Retina (tissue), 1 donor: Measurements from ENCODE around the gene RABGAP1.
A peak's percentile ranks its signal among the peaks of the same experiment; 100 is the strongest.

Experiments used
- DNase-seq: peaks from one replicate; pipeline ENCODE4 v3.0.0-alpha.2; 2016

Gene RABGAP1

DNA sequence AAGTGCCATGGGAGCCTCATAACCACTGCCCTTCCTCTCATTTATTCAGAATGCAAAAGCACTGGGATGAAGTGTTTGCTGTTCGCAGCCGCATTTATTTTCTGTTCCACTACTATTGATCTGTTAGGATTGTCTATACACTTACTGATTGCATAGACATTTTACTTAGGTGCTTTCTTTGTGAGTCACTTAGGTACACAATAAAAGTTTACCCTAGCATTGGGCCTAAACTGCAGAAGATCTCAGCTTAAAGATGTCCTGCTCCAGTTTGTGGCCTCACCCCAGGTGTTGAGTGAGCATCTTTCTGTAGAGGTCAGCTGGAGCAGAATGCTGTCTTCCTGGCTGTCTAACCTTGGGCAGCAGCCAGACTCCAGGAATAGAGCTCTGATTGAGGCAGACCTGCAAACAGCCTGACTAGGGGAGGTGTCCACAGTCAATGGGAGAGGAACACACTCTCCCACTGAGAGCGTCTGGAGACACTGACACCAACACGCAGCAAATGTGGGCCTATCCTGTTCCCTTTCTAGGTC, 146.6 kb downstream of the RABGAP1 start:
- no peak for DNase-seq

DNA sequence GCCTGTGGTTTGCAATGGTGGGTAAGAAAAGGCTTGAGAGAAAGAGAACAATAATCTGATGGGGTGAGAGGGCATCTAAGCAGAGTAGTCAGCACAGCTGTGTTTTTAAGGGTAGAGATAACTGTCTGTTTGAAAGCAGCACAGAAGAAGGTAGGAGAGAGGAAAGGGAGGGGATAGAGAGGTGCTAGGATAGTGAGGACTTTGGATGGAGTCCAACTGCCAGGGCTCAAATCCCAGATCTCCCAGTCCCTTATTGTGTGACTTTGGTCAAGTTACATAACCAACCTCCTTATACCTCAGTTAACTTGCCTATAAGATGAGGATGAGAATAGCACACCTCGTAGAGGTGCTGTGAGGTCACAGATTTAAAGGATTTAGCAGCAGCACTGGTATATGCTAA, 148.2 kb downstream of the RABGAP1 start:
- DNase-seq: no peak

DNA sequence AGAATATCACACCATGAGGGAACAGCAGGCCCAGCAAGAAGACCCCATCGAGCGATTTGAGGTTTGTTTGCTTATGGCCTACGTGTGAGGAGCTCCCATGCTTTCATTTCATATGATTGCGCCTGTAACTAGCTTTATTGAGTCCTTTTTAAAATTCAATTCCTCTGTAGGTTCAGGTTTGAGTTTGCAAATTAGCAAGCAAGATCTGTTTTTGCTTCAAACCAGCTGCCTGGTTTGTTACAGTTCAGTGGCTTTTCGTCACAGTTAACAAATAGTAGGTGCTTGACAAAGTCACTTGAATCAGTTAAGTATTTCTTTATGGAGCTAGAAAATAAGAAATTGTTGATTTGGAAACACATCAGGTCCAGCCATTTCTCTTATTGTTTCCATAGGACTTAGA, 149.0 kb downstream of the RABGAP1 start:
- DNase-seq: no peak

DNA sequence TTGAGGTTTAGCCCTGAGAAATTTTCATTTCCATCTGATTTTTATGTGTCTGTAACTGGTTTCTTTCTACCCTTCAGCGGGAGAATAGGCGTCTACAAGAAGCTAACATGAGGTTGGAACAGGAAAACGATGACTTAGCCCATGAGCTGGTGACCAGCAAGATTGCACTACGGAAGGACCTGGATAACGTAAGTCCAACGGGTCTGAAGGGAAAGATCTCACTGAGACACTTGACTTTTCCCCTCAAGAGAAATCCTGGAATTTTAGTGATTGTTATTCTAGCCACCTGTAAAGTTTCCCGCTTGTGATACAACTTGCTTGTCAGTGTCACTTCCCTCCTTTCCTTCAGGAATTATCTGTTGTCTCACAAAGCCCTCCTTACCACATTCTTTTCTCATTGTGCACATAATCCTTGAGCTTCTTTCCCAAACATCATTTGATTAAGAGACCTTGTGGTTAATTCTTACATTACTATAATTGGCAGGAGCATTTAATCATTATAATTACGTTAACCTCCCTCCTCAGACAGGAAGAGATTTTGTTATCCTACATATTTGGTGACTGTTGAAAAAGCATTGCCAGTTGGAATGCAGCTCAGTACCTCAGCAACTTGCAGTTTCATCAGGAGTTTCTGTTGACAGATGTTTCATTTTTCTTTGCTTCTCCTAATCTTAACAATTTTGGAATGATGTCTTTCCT, 149.5 kb downstream of the RABGAP1 start:
- no peak for DNase-seq

DNA sequence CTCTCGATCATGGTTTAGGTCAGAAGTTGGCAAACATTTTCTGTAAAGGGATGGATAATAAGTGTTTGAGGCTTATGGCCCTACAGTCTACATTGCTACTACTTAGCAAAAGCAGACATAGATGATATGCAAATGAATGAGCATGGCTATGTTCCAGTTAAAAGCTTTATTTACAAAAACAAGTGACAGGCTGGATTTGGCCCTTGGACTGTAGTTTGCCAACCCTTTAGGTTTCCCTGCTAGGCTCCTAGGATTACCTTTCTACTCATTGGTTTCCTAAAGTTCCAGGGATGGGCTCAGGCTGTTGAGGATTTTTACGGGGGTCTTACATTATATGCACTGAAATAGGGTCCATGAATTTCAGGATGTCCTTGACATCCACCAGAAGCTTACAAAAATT, 150.1 kb downstream of the RABGAP1 start:
- no peak for DNase-seq

DNA sequence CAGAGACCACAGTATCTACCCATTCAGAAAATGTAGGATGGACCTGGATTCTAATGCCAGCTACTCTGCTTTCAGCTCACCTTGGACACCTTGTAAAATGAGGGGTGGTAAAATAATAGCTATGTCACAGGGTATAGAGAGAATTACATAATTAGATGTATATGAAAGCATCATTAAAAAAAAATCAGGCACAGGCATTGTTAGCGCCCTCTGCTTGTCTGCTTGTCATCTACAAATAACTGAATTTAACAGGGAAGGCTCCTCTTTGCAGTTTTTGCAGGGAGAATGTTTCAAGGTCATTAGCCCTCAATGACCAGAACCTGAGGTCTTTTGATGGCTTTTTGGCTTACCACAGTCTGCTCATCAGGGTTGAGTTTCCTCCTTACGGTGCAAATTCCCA, 150.6 kb downstream of the RABGAP1 start:
- no peak for DNase-seq

DNA sequence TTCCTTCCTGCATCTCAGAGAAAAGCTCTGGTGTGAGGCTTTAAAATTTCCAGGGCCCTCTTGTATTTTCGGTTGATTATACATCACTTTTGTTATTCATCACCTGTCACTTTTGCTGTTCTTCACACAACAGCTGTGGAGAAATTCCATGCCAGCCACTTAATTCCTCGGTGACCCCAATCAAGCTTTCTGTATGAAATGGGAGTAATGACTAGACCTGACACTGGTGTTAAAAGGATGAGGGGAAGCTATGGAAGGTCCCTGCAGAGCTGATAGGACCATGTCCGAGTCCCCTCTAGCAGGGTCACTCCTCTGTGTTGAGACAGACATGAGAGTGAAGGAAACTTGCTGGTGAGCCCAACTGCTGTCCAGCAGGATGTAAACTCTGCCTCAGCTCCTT, 152.3 kb downstream of the RABGAP1 start:
- DNase-seq: peak; percentile 56

DNA sequence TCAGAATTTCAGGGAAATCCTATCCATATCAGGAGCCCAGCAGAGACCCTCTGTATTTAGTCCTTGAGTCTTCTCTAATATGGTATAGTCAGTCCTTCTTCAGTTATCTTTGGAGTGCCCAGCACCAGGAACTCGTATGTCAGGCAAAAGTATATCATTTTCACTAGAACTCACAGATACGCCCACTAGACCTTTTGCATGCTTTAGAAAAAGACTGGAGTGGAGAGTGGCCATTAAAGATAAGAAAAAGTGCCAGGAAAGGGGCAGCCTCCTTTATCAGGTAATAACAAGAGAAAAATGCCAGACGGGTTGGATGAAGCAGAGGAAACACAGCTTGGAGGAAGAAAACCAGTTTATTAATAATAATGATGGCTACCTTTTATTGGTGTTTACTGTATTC, 156.2 kb downstream of the RABGAP1 start:
- DNase-seq: no peak

DNA sequence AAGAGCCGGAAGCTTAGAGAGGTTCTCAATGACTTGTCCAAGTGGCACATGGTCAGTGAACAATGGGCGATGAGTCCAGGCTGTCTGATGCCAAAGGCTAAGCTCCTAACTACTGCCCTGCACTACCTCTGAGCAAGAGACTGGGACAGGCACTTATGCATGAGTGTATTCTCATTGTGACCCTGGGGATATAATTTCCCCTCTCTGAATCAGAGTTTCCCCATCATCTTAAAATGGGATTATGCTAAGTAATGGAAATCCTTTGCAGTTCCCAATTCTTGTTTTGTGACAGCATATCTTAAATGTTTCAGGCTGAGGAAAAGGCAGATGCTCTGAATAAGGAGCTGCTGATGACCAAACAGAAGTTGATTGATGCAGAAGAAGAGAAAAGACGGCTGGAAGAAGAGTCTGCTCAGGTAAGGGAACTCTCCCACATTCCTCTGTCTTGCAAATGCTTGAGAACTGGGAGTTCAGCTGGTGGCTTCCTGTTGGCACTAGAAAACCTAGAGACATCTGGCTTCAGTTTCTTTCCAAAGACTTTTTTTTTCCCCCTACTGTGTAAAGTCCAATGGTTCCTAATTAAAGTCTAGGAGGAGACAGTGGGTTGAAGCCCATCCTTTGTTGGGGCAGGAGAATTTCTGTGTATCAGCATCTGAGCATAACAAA, 156.7 kb downstream of the RABGAP1 start:
- no peak for DNase-seq

DNA sequence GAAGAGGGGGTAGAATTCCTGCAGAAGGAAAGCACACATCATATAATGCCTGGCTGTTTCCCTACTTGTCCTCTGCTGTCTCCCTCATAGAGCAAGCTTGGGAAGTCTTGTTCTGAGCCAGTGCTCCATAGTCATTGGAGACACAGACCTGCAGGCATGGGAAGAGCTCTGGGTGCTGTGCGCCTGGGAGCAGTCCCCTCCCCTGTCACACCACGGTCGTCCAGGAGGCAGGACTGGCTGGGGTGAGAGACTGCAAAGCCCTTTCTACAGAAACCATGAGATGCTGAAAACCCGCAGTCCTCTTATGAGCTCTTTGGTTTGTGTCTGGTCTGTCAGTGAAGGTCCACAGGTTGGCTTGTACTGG, 157.3 kb downstream of the RABGAP1 start:
- no peak for DNase-seq

DNA sequence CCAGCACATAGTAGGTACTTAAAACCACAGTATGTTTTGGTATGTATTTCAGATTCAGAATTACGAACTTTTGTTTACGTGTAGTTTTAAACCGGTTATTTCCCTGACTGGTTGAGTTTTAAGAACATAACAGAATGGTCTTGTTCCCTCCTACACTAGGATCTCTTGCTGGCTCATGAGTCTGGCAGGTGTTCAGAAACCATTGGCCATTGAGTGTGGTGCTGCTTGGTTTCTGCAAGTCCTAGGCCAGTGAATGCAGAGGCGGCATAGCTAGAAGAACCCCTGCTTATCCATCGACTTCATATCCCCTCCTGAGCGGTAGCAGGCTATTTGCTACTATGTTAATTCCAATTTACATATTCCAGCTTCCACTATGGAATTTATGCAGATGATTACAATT, 158.2 kb downstream of the RABGAP1 start:
- DNase-seq: no peak

DNA sequence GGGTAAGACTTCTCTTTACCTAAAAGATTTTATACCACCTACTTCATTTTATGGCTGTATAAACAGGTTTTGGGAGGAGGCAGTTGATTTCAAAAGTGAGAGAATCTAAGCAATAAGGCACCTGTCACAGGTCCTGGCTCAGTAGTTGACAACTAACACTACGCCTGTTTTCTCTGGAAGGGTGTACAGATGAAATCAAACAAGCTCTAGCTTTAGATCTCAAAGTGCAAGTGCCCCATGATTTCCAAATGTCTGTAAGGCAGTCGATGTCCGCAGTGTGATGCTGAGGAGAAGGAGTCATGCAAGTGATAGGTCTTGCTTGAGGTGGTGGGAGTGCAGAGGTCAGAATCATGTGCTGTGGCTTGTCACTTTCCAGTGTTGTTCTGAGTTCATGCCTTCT, 158.7 kb downstream of the RABGAP1 start:
- DNase-seq: no peak

DNA sequence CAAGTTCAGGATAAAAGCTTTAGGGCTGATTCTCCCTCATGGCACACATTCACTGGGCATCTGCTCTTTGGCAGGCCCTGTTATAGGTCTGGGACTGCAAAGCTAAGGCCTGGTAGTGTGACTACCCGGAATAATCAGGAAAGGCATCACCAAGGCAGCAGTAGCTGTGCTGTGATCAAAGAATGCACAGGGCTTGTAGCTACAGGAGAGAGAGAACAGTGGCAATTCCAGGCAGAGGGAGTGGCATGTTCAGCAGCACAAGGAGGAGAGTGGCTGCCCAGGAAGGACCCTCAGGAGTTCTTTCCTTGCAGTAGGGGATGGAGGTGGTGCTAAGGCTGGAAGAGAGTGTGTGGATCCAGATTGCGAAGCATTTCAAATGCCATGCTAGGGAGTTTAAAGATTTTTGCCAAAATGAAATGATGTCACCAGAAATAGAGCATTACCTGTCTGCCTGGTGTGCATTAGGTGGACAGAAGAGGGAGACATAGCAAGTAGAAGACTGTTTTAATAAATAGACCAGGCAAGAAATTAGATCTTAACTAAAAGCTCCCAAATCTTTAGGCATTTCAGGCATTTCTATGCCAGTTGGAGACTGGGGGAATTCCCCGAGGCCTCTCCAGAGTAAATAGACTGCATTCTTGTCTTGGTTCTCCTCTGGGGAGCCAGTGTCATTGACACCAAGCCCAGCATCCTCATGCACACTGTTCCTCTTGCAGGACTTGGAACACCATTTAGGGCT, 161.7 kb downstream of the RABGAP1 start:
- DNase-seq: no peak

DNA sequence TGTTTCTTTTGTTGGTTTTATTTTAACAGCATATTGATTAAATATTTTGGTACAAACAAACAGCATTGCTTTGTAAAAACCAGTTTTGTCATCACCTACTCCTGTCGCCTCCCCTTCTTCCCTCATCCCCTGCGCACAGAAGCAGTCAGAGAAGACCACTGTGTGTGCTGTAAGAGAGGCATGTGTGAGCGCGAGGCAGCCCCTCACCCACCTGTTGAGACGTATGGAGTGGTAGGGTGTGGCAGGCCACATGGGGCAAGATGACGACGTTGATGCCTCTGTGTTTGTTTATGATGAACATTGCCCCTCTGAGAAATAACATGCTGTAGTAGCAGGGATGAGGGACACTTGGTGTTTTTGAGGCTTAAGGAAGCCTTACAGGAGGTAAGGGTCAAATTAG, 164.0 kb downstream of the RABGAP1 start:
- DNase-seq: no peak

DNA sequence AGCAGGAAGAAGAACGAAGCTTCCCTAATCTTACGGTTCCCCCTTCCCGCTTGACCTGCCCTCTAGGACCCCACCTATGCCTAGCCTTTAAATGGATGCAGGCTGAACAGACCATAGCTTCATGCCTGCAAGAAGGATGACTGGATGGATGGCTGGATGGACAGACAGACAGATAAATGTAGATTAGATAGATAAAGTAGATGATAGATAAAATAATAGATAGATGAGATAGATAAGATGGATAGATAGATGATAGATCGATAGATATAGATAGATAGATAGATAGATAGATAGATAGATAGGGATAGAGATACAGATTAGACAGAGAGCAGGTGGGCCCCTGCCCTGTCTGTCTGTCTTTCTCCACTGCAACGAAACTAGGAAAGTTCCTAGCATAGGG, 164.7 kb downstream of the RABGAP1 start:
- DNase-seq: no peak

DNA sequence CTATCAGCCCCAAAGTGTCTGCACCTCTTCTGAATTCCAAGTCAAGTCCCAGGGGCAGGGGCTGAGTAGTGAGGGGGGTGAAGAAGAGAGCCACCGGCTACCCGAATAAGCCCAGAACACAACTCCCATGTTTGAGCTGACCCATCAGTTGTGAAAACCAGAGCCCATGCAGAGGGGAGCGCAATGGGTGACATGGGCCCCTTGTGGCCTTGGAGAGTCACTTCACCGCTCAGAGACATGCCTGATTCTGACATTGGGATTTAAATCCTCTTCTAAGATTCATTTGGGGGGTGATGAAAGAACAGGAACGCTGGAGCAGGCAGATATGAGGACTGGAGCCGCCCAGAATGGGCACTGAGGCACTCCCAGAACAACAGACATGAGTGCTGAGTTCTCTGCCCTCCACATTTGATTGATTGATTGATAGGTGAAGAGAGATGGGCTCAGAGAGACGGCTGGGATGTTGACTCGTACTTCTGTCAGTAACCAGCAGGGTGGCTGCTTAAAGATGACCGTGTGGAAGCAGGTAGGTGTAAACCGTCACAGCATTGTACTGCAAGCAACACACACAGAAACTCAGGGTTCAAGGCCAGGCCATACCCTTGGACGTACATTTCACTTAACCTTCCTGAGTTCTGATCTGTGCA, 166.9 kb downstream of the RABGAP1 start:
- no peak for DNase-seq

DNA sequence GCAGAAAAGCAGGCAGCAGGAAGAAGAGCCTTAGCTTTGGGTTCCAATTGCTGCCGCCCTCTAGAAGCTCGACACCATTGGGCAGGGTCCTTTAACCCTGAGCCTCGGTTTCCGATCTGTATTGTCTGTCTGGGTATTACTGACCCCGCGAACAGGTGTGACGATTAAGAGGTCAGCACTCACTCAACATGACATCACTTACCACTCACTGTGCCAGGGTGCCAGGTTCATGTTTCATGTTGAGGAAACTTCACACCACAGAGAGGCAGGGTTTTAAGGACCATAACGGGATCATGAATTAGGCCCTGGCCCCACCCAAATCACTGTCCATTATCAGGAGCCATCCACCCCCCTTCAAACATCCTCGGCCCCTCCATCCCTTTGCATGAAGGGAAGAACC, 168.2 kb downstream of the RABGAP1 start:
- no peak for DNase-seq

DNA sequence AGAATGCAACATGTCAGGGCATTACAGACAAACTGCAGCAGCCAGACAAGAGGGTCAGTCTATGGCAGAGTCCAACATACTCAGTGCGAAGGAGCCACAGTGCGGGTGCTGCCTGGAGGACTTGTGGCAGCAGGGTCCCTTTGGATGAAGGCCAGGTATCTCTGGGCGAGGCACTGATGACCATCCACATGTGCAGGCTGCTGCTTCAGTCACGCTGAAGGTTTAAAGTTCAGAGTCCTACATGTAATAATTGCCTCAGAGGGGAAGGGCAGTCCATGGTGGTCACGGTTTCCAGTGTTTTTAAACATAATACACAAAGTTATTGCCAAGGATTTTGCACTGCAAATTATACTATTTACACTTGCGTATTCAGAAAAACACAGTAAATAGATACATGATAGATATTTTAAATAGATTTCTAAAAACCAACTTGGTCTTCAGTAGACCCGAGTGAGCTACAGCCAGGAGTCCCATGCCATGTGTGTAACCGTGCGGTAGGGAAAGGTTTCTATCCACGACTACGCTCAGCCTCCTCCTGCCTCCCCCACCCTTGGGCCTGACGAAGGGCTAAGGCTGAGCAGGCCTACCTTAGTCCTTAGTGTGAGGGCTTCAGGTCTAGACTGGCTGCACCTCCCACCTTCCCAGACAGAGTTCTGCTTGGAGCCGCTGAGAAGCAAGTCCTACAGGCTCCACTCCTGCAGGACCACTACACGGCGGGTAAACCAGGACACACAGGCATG, 168.9 kb downstream of the RABGAP1 start:
- DNase-seq: no peak

DNA sequence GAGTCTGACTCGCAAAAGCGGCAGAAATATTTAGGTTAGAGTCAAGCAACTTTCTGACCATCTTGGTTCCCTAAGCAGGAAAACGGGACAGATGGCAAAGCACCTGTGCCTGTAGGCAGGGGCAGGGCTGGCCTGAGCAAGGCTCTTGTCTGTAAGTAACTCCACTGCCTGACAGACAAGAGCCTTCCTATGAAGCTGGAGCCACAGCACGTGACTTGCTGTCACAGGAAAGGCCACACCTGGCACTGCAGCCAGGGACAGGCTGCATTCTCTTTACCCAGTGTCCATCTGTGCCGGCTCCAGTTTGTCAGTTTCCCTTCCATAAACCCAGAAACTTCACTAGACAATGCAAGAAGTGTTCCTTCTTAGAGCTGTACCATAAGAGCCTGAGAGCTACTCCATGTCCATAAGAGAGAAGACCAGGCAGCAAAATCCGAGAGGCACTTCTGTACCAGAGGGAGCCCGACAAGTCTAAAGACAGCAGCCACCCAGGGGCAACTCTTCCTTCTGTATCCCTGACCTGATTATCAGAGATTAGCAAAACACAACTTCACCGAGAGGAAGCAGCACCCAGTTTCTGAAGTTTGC, 170.7 kb downstream of the RABGAP1 start:
- no peak for DNase-seq

DNA sequence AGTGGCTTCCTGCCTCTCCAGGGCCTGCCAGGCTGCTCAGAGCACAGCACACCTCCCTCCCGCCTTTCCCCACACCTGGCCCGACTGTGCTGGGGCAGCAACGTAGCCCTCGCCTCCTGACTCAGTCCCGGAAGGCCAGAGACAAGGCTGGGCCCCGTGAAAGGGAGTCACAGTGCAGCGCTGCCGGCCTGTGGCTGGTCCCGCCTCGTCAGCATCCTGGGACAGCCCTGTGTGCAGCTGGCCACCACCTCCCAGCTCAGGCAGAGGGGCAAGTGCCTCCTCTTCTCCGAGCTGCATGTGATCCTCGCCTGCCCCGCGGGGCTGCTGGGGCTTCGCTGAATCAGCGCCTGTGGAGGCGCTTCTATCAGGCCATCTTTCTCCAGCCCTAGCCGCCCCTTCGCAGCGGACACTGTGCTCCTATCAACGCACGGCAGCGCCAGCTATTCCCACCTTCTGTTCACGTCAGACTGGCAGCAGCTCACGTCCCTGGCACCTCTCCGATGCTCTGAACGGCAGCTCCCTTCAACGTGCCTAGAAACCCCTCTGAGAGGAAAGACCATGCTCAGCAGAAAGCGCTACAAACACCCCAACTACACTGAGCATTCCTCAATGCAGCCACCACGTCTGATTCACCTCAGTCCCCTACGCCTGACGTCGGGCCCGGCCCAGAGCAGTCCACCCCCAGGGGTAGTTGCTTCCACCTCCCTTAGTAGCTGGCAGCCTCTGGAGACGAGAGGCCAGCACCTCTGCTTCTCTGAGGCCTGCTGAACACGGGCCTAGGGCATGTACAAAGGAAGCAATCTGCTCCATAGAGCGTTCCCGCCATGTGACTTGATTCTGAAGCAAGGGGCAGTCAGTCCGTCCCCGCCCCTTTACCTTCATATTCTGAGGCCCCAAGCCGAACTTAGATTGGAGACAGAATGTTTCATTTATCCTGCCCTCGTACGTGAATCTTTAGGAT, 171.5 kb downstream of the RABGAP1 start:
- DNase-seq: peak; percentile 33

DNA sequence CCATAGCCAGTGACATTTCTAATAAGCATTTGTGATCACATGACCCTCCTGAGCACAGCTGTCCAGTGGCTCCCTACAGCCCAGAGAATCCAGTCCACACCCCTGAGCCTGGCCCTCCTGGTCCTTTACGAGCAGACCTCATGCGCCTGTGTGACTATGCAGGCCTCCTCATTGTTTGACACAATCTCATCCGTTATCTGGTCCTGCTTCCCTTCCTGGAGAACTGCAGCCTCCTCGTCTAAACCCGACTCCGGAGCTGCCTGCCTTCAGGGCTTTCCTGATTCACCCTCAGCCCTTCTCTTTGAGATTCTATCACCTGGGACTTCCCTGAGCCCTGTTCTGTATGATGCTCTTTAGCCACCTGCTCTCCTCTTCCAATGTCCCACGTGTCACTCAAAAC, 172.4 kb downstream of the RABGAP1 start:
- DNase-seq: no peak
